RWPE1 (cell line): ENCODE data around the gene ARHGAP12.

Experiments used
- CTCF ChIA-PET: fragments of 350-600 bp; sonication (Branson Sonifier 250); formaldehyde crosslinking; extraction: SDS; loops from one replicate; lab custom pipeline; 2021; lab: Yijun Ruan, JAX
- POLR2A ChIA-PET: fragments of 400-600 bp; formaldehyde crosslinking; extraction: SDS; loops from one replicate; lab custom pipeline; 2020; ENCODE audit warnings: antibody characterized with exemption; ENCODE audit not compliant: low non-redundant PET; lab: Yijun Ruan, JAX
- DNase-seq: peaks from one replicate; pipeline ENCODE4 v3.0.0; 2012; ENCODE audit warnings: low spot score
- H3K27ac ChIP-seq: fragments of 450-650 bp; 2 replicates; pipeline ENCODE4 v1.5.1; 2017
- CTCF ChIP-seq: fragments of 450-650 bp; conservative IDR thresholded peaks from 2 replicates; pipeline ENCODE4 v1.5.1; 2017; ENCODE audit warnings: low read depth, mild to moderate bottlenecking

ARHGAP12 gene

GRCh38 chr10:31864834-31865518 lies 63.7 kb downstream of the ARHGAP12 start:
- CTCF ChIA-PET, result interaction anchor here (0.6 kb wide), 2 partner anchors 185 to 537 kb away, joined by 3 to 4 read pairs; no protein-coding TSS in a partner anchor
- no peak for DNase-seq
- TF ChIP-seq CTCF, result no peak
- POLR2A ChIA-PET, result no interaction called here
- no peak overlapping the region for H3K27ac ChIP-seq

DNA sequence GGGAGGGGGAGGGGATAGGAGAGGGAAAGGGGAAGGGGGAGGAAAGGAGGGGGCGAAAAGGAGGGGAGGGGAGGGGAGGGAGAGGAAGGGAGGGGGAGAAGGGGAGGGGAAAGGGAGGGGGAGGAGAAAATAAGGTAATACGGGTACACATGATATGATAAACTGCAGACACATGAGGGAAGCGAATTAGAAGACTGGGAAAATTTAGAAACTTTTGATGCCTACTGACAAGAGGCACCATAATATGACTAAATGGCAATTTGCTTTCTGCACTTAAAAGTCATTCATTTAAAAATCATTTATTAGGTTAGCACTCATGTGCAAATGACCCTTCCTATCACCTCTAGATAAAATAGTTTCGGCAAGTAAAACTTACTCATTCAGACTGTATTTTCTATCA lies 73.6 kb downstream of the ARHGAP12 start:
- ChIA-PET CTCF (no interaction called here), POLR2A (no interaction called here)
- H3K27ac ChIP-seq, result no peak overlapping the region
- TF ChIP-seq CTCF, result no peak
- DNase-seq, result no peak

DNA sequence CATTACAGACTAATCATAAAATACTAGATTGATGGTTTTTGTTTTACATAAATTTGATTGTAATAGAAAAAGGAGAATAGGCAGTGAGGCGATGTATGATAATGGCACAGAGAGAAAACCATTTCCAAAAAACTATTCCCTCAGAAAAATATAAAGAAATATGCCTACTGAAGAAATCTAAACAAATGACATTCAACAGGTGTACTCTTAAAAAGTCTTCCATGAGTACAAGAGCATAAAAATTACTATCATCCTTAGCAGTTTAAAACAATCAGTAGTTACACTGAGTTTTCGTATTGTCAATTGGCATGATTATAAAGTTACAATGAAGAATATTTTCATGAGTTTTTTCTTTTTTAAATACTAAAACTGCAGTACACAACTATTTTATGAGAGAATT lies 75.0 kb downstream of the ARHGAP12 start:
- POLR2A ChIA-PET, result no interaction called here
- no peak for TF ChIP-seq CTCF
- no peak overlapping the region for H3K27ac ChIP-seq
- DNase-seq, result no peak
- CTCF ChIA-PET, result interaction anchor here (0.6 kb wide), 1 partner anchor 9 kb away, joined by 5 read pairs; no protein-coding TSS in a partner anchor

DNA sequence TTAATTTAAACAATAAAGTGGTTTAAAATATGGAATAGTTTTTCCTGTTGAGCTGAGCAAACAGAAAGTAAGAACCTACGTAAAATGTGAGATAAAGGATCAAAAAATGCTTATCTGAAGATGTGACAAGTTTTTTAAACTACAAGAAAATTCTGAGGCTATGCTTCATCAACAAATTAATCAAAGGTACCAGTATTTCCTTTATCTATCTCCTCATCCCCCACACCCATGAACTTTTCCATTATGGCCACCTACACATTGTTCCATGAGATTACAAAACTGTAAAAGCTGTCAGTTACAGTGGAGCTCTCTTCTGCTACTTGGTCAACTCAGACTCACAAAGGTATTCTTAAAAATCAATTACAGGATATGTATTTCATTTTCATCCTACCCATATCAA lies 77.4 kb downstream of the ARHGAP12 start:
- no peak for DNase-seq
- POLR2A ChIA-PET, result no interaction called here
- H3K27ac ChIP-seq, result no peak overlapping the region
- no peak for TF ChIP-seq CTCF
- CTCF ChIA-PET, result no interaction called here

DNA sequence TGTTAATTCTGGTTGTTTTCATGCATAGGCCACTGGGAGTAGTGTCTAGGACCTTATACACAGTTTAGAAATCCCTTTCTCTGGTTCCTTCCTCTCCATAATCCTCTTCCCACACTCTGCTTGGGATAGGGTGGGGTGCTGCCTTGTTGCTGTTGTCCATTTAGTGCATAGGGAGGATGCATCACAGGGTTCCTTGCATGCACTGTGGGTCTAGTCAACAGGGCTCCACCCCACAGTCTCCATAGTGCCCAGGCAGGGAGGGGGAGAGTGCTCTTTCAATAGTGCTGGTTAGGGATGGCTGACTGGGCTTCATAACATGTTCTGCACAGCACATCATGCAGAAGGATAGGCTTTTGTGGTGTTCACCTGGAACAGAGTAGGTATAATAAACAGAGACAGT lies 81.1 kb downstream of the ARHGAP12 start:
- DNase-seq, result no peak
- no peak for TF ChIP-seq CTCF
- CTCF ChIA-PET, result no interaction called here
- H3K27ac ChIP-seq, result no peak overlapping the region
- POLR2A ChIA-PET, result no interaction called here

GRCh38 chr10:31838709-31839108 lies 89.9 kb downstream of the ARHGAP12 start:
- H3K27ac ChIP-seq, result no peak overlapping the region
- POLR2A ChIA-PET, result no interaction called here
- CTCF ChIA-PET, result interaction anchor here (0.7 kb wide), 1 partner anchor 55 kb away, joined by 3 read pairs; no protein-coding TSS in a partner anchor
- TF ChIP-seq CTCF, result no peak
- no peak for DNase-seq
